ENCODE measurements around the gene KNCN.

Gene KNCN

GRCh38 chr1:46527474-46528296, 23.8 kb downstream of the KNCN start:
- Histone ChIP-seq H3K27ac (no peak overlapping the region), H3K4me3 (no peak overlapping the region)

- no peak overlapping the region for H3K27ac ChIP-seq
- no peak overlapping the region for H3K4me3 ChIP-seq
These were observed 24.7 kb downstream of the KNCN start for GRCh38 chr1:46526691-46527291.

- Histone ChIP-seq H3K27ac (no peak overlapping the region), H3K4me3 (no peak overlapping the region)
These were observed 25.3 kb downstream of the KNCN start for GRCh38 chr1:46526013-46526690.

- no peak overlapping the region for H3K4me3 ChIP-seq
- H3K27ac ChIP-seq: no peak overlapping the region
These were observed 26.0 kb downstream of the KNCN start for GRCh38 chr1:46525253-46525983.

- H3K27ac ChIP-seq: no peak overlapping the region
- no peak overlapping the region for H3K4me3 ChIP-seq
These were observed 26.6 kb downstream of the KNCN start for GRCh38 chr1:46524843-46525242.

- H3K4me3 ChIP-seq: no peak overlapping the region
These were observed 27.7 kb downstream of the KNCN start for GRCh38 chr1:46523496-46524353.

GRCh38 chr1:46522969-46523320, 28.5 kb downstream of the KNCN start:
- H3K27ac ChIP-seq: peak overlapping the region in 2 of 21 experiments; percentile 5 to 16

More at GRCh38 chr1:46523496-46524353, 27.7 kb downstream of the KNCN start:
- H3K27ac ChIP-seq: no peak overlapping the region

GRCh38 chr1:46522184-46522968, 29.1 kb downstream of the KNCN start:
- peak overlapping the region in 4 of 21 experiments; percentile 5 to 50 (median 32) for H3K27ac ChIP-seq
- H3K4me3 ChIP-seq: no peak overlapping the region

More at GRCh38 chr1:46522969-46523320, 28.5 kb downstream of the KNCN start:
- no peak overlapping the region for H3K4me3 ChIP-seq

- Histone ChIP-seq H3K4me3 (no peak overlapping the region), H3K27ac (no peak overlapping the region)
These were observed 30.0 kb downstream of the KNCN start for GRCh38 chr1:46521414-46521813.

- no peak overlapping the region for H3K4me3 ChIP-seq
- H3K27ac ChIP-seq: no peak overlapping the region
These were observed 31.2 kb downstream of the KNCN start for GRCh38 chr1:46520063-46520911.

- Histone ChIP-seq H3K27ac (no peak overlapping the region), H3K4me3 (no peak overlapping the region)
These were observed 32.2 kb downstream of the KNCN start for GRCh38 chr1:46519209-46519608.

GRCh38 chr1:46517932-46518498, 33.4 kb downstream of the KNCN start:
- H3K27ac ChIP-seq: no peak overlapping the region
- H3K4me3 ChIP-seq: no peak overlapping the region

GRCh38 chr1:46517010-46517600, 34.3 kb downstream of the KNCN start:
- no peak overlapping the region for H3K27ac ChIP-seq
- no peak overlapping the region for H3K4me3 ChIP-seq

GRCh38 chr1:46516200-46516950, 35.1 kb downstream of the KNCN start:
- no peak overlapping the region for H3K27ac ChIP-seq

GRCh38 chr1:46515576-46515975, 35.9 kb downstream of the KNCN start:
- no peak overlapping the region for H3K4me3 ChIP-seq
- no peak overlapping the region for H3K27ac ChIP-seq

More at GRCh38 chr1:46516200-46516950, 35.1 kb downstream of the KNCN start:
- no peak overlapping the region for H3K4me3 ChIP-seq

GRCh38 chr1:46513536-46513935, 37.9 kb downstream of the KNCN start:
- Histone ChIP-seq H3K27ac (no peak overlapping the region), H3K4me3 (no peak overlapping the region)
